ENCODE measurements around the gene ATP9B. TPM values are rescaled to one million over a fixed set of nuclear protein-coding genes. Genes with fewer than 3 reads are reported as not detected.

The ATP9B gene
- total RNA-seq, 1 donor from 2014 or later: 33.2 TPM

DNA sequence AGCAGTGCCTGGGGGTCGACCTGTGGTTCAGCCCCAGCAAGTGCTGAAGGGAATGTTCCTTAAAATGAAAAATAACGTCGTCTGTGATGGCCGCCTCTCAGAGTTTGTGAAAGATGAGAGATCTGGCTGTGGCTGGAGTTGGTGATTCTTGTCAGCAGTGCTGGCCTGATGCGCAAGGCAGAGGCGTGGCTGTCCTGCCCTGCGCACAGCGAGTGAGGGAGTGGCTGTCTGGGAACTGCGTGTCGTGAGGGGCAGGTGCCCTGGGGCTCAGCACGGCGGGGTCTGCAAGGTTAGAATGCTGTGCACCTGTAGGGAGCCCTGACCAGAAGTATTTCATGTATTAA is 335.3 kb downstream of the ATP9B start:
- no peaks in the 10 kb centered on the region for H3K36me3 Mint-ChIP-seq
- Histone ChIP-seq H3K4me3 (no peak overlapping the region), H3K36me3 (no peaks in the 10 kb centered on the region), H3K4me2 (no peak overlapping the region), H3K79me2 (ENCODE audit: low read depth) (no peaks in the 10 kb centered on the region), H4K20me1 (ENCODE audit: low read depth) (peaks cover 16% of the 10 kb centered on the region), H3K27ac (no peak overlapping the region), H3K9ac (no peak overlapping the region), H2AFZ (replicated peaks) (no peak overlapping the region), H3K4me1 (peaks cover 9% of the 10 kb centered on the region), H3F3A (ENCODE audit: low read depth) (peaks cover 10% of the 10 kb centered on the region), H3K27me3 (peaks cover 9% of the 10 kb centered on the region), H3K9me3 (ENCODE audit: low read depth) (no peaks in the 10 kb centered on the region)
- no peaks in the 10 kb centered on the region for H3K9me3 Mint-ChIP-seq
- peaks cover 38% of the 10 kb centered on the region for H3K4me1 Mint-ChIP-seq
- H3K27me3 Mint-ChIP-seq (ENCODE audit: insufficient read depth, low read depth): peaks cover 19% of the 10 kb centered on the region
- DNase-seq (ENCODE audit: low spot score): no peak
- TF ChIP-seq EZH2phosphoT487 (IDR thresholded peaks at IDR 0.05): no peak
- no peak for TF ChIP-seq EZH2 (IDR thresholded peaks at IDR 0.05)
- no peak for TF ChIP-seq CTCF (IDR thresholded peaks at IDR 0.05)
- H3K4me3 Mint-ChIP-seq: no peak overlapping the region
- H3K27ac Mint-ChIP-seq: no peak overlapping the region

- Histone ChIP-seq H3K27me3 (peaks cover 3% of the 10 kb centered on the region), H3K36me3 (no peaks in the 10 kb centered on the region), H3F3A (ENCODE audit: low read depth) (peaks cover 10% of the 10 kb centered on the region), H2AFZ (replicated peaks) (no peak overlapping the region), H3K9me3 (ENCODE audit: low read depth) (no peaks in the 10 kb centered on the region), H4K20me1 (ENCODE audit: low read depth) (peaks cover 16% of the 10 kb centered on the region), H3K4me3 (no peak overlapping the region), H3K27ac (no peak overlapping the region), H3K4me2 (no peak overlapping the region), H3K9ac (no peak overlapping the region), H3K4me1 (peaks cover 6% of the 10 kb centered on the region), H3K79me2 (ENCODE audit: low read depth) (no peaks in the 10 kb centered on the region)
- no peak overlapping the region for H3K27ac Mint-ChIP-seq
- DNase-seq (ENCODE audit: low spot score): no peak
- peaks cover 38% of the 10 kb centered on the region for H3K4me1 Mint-ChIP-seq
- H3K27me3 Mint-ChIP-seq (ENCODE audit: insufficient read depth, low read depth): peaks cover 19% of the 10 kb centered on the region
- TF ChIP-seq CTCF (IDR thresholded peaks at IDR 0.05) (no peak), EZH2 (IDR thresholded peaks at IDR 0.05) (no peak), EZH2phosphoT487 (IDR thresholded peaks at IDR 0.05) (no peak)
- no peaks in the 10 kb centered on the region for H3K9me3 Mint-ChIP-seq
- H3K4me3 Mint-ChIP-seq: no peak overlapping the region
- no peaks in the 10 kb centered on the region for H3K36me3 Mint-ChIP-seq
Measured at GRCh38 chr18:79405019-79405780, 336.0 kb downstream of the ATP9B start.

- Histone ChIP-seq H3F3A (ENCODE audit: low read depth) (peaks cover 9% of the 10 kb centered on the region), H4K20me1 (ENCODE audit: low read depth) (peaks cover 16% of the 10 kb centered on the region), H3K27ac (no peak overlapping the region), H3K4me1 (peaks cover 6% of the 10 kb centered on the region), H3K79me2 (ENCODE audit: low read depth) (no peaks in the 10 kb centered on the region), H3K4me3 (no peak overlapping the region), H3K9me3 (ENCODE audit: low read depth) (no peaks in the 10 kb centered on the region), H3K36me3 (no peaks in the 10 kb centered on the region), H3K27me3 (no peaks in the 10 kb centered on the region), H3K9ac (no peak overlapping the region), H2AFZ (replicated peaks) (no peak overlapping the region), H3K4me2 (no peak overlapping the region)
- H3K27me3 Mint-ChIP-seq (ENCODE audit: insufficient read depth, low read depth): peaks cover 19% of the 10 kb centered on the region
- H3K4me1 Mint-ChIP-seq: peaks cover 36% of the 10 kb centered on the region
- no peak overlapping the region for H3K4me3 Mint-ChIP-seq
- no peak for DNase-seq (ENCODE audit: low spot score)
- H3K36me3 Mint-ChIP-seq: no peaks in the 10 kb centered on the region
- H3K27ac Mint-ChIP-seq: no peak overlapping the region
- no peaks in the 10 kb centered on the region for H3K9me3 Mint-ChIP-seq
- TF ChIP-seq EZH2phosphoT487 (IDR thresholded peaks at IDR 0.05) (no peak), EZH2 (IDR thresholded peaks at IDR 0.05) (no peak), CTCF (IDR thresholded peaks at IDR 0.05) (no peak)
Measured at GRCh38 chr18:79405781-79406575, 336.8 kb downstream of the ATP9B start.
